Gastrocnemius medialis (tissue), 4 donors: Measurements from ENCODE around the gene MX1. TPM values are rescaled to one million over a fixed set of nuclear protein-coding genes. Genes with fewer than 3 reads are reported as not detected.
"Not testable (repeated sequence)": the region's sequence is repeated elsewhere in the genome, so short reads cannot be mapped to it uniquely, and the experiment has no call there.

Experiments
- ATAC-seq, 2 donors: fragments of 150-250 bp; one replicate each; pipeline ENCODE4 v1.9.1; 2016
- DNase-seq, 2 donors: peaks; one replicate each; pipeline ENCODE4 v3.0.0-alpha.2; 2019
- H3K27ac ChIP-seq, 4 donors: fragments of 200-600 bp; sonication (generic); 1 replicate in 1 of 4; 2 replicates in 3 of 4; pipeline ENCODE4 v1.5.1; 2016 to 2018; ENCODE audit warnings: mild to moderate bottlenecking in 2 of 4, moderate library complexity in 1 of 4
- H3K27me3 ChIP-seq, 3 donors: fragments of 200-600 bp; sonication (generic) in 2 of 3; 1 replicate in 1 of 3; 2 replicates in 2 of 3; pipeline versions ENCODE4 v1.5.1 to v1.6.0; 2016 to 2019; ENCODE audit warnings: mild to moderate bottlenecking in 1 of 3, moderate library complexity in 1 of 3
- H3K36me3 ChIP-seq, 2 donors: fragments of 200-600 bp; sonication (generic) in 1 of 2; one replicate each; pipeline ENCODE4 v1.5.1; 2017 to 2018
- H3K4me1 ChIP-seq, 2 donors: fragments of 200-600 bp; sonication (generic) in 1 of 2; one replicate each; pipeline ENCODE4 v1.5.1; 2016 to 2017; ENCODE audit warnings: mild to moderate bottlenecking in 2 of 2
- H3K4me3 ChIP-seq, 4 donors: fragments of 200-600 bp; sonication (generic) in 3 of 4; 1 replicate in 1 of 4; 2 replicates in 3 of 4; pipeline ENCODE4 v1.5.1; 2016 to 2019; ENCODE audit warnings: mild to moderate bottlenecking in 2 of 4
- H3K9me3 ChIP-seq, 3 donors: fragments of 200-600 bp; sonication (generic) in 2 of 3; 1 replicate in 1 of 3; 2 replicates in 2 of 3; pipeline ENCODE4 v1.5.1; 2016 to 2019
- CTCF ChIP-seq, 5 experiments: fragments of 450-650 bp in 3 of 5; fragments of 200-600 bp in 2 of 5; sonication (generic) in 2 of 5; IDR thresholded peaks in 4 of 5; conservative IDR thresholded peaks in 1 of 5; 1 replicate in 4 of 5; 2 replicates in 1 of 5; pipeline ENCODE4 v1.5.1; 2016 to 2019; ENCODE audit warnings: antibody characterized with exemption in 5 of 5, mild to moderate bottlenecking in 3 of 5, moderate library complexity in 3 of 5
- POLR2A ChIP-seq, 2 donors: fragments of 450-650 bp; IDR thresholded peaks; one replicate each; pipeline ENCODE4 v1.6.1; 2017; ENCODE audit warnings: antibody characterized with exemption in 2 of 2, mild to moderate bottlenecking in 2 of 2, moderate library complexity in 2 of 2
- in situ Hi-C, 4 donors: fragments of 200-750 bp; cut with MboI; loops; one replicate each; pipeline versions ENCODE4 v1.15.0 to v1.8.0; 2017; ENCODE audit warnings: low sequenced_read_pairs in 4 of 4
- intact Hi-C: fragments of 100-400 bp; cut with DNase I; formaldehyde crosslinking; loops from one replicate; pipeline ENCODE4 v1.15.1; 2023; ENCODE audit warnings: low total_unique reads
- total RNA-seq, 4 donors: library from RNA; depleted of rRNA; stranded (reverse); fragments of >200 nt; gene quantifications; one replicate each; pipeline versions ENCODE4 v1.1.0 to v1.2.3, GENCODE V29; 2016

MX1 gene
- total RNA-seq, 4 donors from 2014 or later: 2.5 to 10.0 (median 5.7) TPM

DNA sequence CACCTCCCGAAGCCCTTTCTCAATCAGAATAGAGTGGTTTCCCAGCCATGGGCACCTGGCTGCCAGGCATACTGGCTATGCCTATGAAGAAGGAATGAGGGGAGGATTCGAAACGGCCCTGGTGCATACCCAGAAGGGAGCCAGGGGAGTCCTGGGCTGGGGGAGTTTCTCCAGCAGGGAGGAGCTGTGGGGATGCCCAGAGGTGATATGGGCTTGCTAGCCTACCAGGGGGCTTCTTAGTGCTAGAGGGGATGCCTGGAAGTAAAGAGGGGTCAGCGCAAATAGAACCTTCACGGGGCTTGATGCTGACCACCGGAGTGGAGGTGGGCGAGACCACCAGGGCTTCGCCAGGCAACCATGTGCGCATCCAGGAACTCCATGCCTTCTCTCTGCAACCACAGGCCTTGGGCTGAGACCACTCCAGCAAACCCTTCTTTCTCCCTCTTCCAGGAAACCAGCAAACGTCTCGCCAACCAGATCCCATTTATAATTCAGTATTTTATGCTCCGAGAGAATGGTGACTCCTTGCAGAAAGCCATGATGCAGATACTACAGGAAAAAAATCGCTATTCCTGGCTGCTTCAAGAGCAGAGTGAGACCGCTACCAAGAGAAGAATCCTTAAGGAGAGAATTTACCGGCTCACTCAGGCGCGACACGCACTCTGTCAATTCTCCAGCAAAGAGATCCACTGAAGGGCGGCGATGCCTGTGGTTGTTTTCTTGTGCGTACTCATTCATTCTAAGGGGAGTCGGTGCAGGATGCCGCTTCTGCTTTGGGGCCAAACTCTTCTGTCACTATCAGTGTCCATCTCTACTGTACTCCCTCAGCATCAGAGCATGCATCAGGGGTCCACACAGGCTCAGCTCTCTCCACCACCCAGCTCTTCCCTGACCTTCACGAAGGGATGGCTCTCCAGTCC is 18.2 kb upstream of the MX1 start:
- Histone ChIP-seq H3K27ac (no peak overlapping the region), H3K4me3 (no peak overlapping the region), H3K36me3 (no peaks in the 10 kb centered on the region), H3K9me3 (no peaks in the 10 kb centered on the region), H3K4me1 (no peaks in the 10 kb centered on the region), H3K27me3 (no peaks in the 10 kb centered on the region)
- no peak for DNase-seq
- TF ChIP-seq CTCF (IDR thresholded peaks at IDR 0.05 in 4 of 5, conservative IDR thresholded peaks at IDR 0.05 in 1 of 5): no peak
- TF ChIP-seq POLR2A (IDR thresholded peaks at IDR 0.05): no peak
- in situ Hi-C loops: no loop called here
- intact Hi-C loops: no loop called here
- ATAC-seq: no peak

DNA sequence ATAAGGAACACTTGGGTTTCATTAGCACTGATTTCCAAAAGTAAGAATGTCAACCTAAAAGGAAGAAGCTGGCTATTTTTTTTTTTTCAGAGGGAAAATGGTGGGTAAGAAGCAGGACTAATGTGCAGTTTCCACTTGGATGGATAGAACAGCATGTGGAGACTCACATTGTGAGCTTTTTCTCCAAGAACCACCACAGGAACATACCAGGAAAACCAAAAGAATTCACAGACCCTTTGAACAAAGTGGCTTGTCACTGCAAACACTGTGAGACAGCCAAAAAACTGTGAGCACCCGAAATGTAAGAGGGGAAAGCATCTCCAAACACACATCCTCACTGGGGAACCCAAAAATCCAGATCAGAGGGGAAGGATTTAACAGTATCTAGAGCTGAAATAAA is 15.7 kb upstream of the MX1 start:
- Histone ChIP-seq H3K9me3 (no peaks in the 10 kb centered on the region), H3K27me3 (no peaks in the 10 kb centered on the region), H3K27ac (no peak overlapping the region), H3K4me1 (no peaks in the 10 kb centered on the region), H3K4me3 (no peak overlapping the region), H3K36me3 (no peaks in the 10 kb centered on the region)
- TF ChIP-seq CTCF (IDR thresholded peaks at IDR 0.05 in 4 of 5, conservative IDR thresholded peaks at IDR 0.05 in 1 of 5): no peak
- TF ChIP-seq POLR2A (IDR thresholded peaks at IDR 0.05): no peak
- DNase-seq (no peak), ATAC-seq (no peak)
- in situ Hi-C loops (no loop called here), intact Hi-C loops (no loop called here)

GRCh38 chr21:41410767-41411448 is 15.1 kb upstream of the MX1 start:
- intact Hi-C loops: no loop called here

GRCh38 chr21:41411449-41412089 is 14.5 kb upstream of the MX1 start:
- no peak for ATAC-seq

More at GRCh38 chr21:41410767-41411448, 15.1 kb upstream of the MX1 start:
- ATAC-seq: no peak
- no peak for TF ChIP-seq CTCF (IDR thresholded peaks at IDR 0.05 in 4 of 5, conservative IDR thresholded peaks at IDR 0.05 in 1 of 5)
- H3K27ac ChIP-seq: peak overlapping the region in 1 of 4 donors; percentile 27
- in situ Hi-C loops: no loop called here
- H3K36me3 ChIP-seq: no peaks in the 10 kb centered on the region
- no peak overlapping the region for H3K4me3 ChIP-seq
- no peak for DNase-seq
- H3K27me3 ChIP-seq: no peaks in the 10 kb centered on the region
- no peaks in the 10 kb centered on the region for H3K4me1 ChIP-seq
- H3K9me3 ChIP-seq: no peaks in the 10 kb centered on the region

GRCh38 chr21:41417505-41417904 is 8.5 kb upstream of the MX1 start:
- DNase-seq, H3K4me1 ChIP-seq, H3K27me3 ChIP-seq, H3K4me3 ChIP-seq, in situ Hi-C loops, ATAC-seq, H3K9me3 ChIP-seq, H3K27ac ChIP-seq, H3K36me3 ChIP-seq, intact Hi-C loops: not testable (repeated sequence)

More at GRCh38 chr21:41411449-41412089, 14.5 kb upstream of the MX1 start:
- intact Hi-C loops: no loop called here
- in situ Hi-C loops: no loop called here
- H3K27ac ChIP-seq: peak overlapping the region in 2 of 4 donors; percentile 27 to 42
- TF ChIP-seq CTCF (IDR thresholded peaks at IDR 0.05 in 4 of 5, conservative IDR thresholded peaks at IDR 0.05 in 1 of 5) (no peak), POLR2A (IDR thresholded peaks at IDR 0.05) (no peak)
- no peaks in the 10 kb centered on the region for H3K36me3 ChIP-seq
- no peaks in the 10 kb centered on the region for H3K9me3 ChIP-seq
- H3K4me3 ChIP-seq: no peak overlapping the region
- DNase-seq: no peak
- H3K4me1 ChIP-seq: no peaks in the 10 kb centered on the region
- no peaks in the 10 kb centered on the region for H3K27me3 ChIP-seq
